Activated CD8-positive, alpha-beta T cell treated with anti-CD3 and anti-CD28 coated beads for 36 hours (primary cell): ENCODE data around the gene BHLHE40. TPM values are rescaled to one million over a fixed set of nuclear protein-coding genes. Genes with fewer than 3 reads are reported as not detected.
A peak's percentile ranks its signal among the peaks of the same experiment; 100 is the strongest.

Experiments used
- ATAC-seq: fragments of 200-7000 bp; cut with Tn5 transposase; one replicate; pipeline ENCODE4 v1.10.0; 2021; ENCODE audit warnings: mild to moderate bottlenecking, moderate library complexity
- CTCF ChIA-PET: fragments of 350-600 bp; sonication (Branson Sonifier 250); formaldehyde crosslinking; loops from one replicate; lab custom pipeline; 2021; ENCODE audit warnings: antibody characterized with exemption; lab: Charles Lee
- POLR2A ChIA-PET: fragments of 350-600 bp; sonication (Branson Sonifier 250); formaldehyde crosslinking; loops from one replicate; lab custom pipeline; 2021; ENCODE audit warnings: antibody characterized with exemption; lab: Charles Lee
- DNase-seq: peaks from one replicate; pipeline ENCODE4 v3.0.0-alpha.2; 2020
- H3K27ac Mint-ChIP-seq: one replicate; pipeline ENCODE4 v1.8.0; 2021; ENCODE audit warnings: mild to moderate bottlenecking, mixed read lengths
- H3K27me3 Mint-ChIP-seq: one replicate; pipeline ENCODE4 v1.8.0; 2021; ENCODE audit warnings: mixed read lengths
- H3K36me3 Mint-ChIP-seq: one replicate; pipeline ENCODE4 v1.8.0; 2021; ENCODE audit warnings: low read depth, mixed read lengths
- H3K4me1 Mint-ChIP-seq: one replicate; pipeline ENCODE4 v1.8.0; 2021; ENCODE audit warnings: low read depth, mixed read lengths
- H3K4me3 Mint-ChIP-seq: one replicate; pipeline ENCODE4 v1.8.0; 2021; ENCODE audit warnings: mild to moderate bottlenecking, moderate library complexity, mixed read lengths
- H3K9me3 Mint-ChIP-seq: one replicate; pipeline ENCODE4 v1.8.0; 2021; ENCODE audit warnings: mixed read lengths
- CTCF ChIP-seq: fragments of 200-600 bp; IDR thresholded peaks from one replicate; pipeline ENCODE4 v1.8.0; 2022; ENCODE audit warnings: antibody characterized with exemption, mild to moderate bottlenecking
- intact Hi-C: fragments of 100-400 bp; cut with micrococcal nuclease; formaldehyde crosslinking; loops from one replicate; pipeline ENCODE4 v1.10.0; 2022
- total RNA-seq, 2 experiments: library from RNA; stranded (reverse); gene quantifications; one replicate each; pipeline ENCODE4 v1.2.3, GENCODE V29; 2021

BHLHE40 gene
- total RNA-seq, 2 experiments from 2014 or later, result 456 to 470 TPM

GRCh38 chr3:4972652-4973643 is 6.3 kb upstream of the BHLHE40 start:
- no peak for TF ChIP-seq CTCF
- H3K4me3 Mint-ChIP-seq, result no peak overlapping the region
- POLR2A ChIA-PET, result interaction anchor here (0.9 to 1.7 kb wide), 3 partner anchors 26 to 138 kb away, joined by 3 to 4 read pairs (median 3); no protein-coding TSS in a partner anchor
- H3K36me3 Mint-ChIP-seq, result peaks cover 6% of the 10 kb centered on the region
- CTCF ChIA-PET, result interaction anchor here (1.0 to 3.0 kb wide), 3 partner anchors 75 to 262 kb away, joined by 3 to 13 read pairs (median 4); no protein-coding TSS in a partner anchor
- H3K4me1 Mint-ChIP-seq, result peaks cover 30% of the 10 kb centered on the region
- DNase-seq, result no peak
- intact Hi-C loops, result no loop called here
- H3K27ac Mint-ChIP-seq, result no peak overlapping the region
- H3K9me3 Mint-ChIP-seq, result peaks cover 18% of the 10 kb centered on the region
- H3K27me3 Mint-ChIP-seq, result no peaks in the 10 kb centered on the region
- ATAC-seq, result no peak

- Mint-ChIP-seq H3K27ac (no peak overlapping the region), H3K36me3 (peaks cover 4% of the 10 kb centered on the region), H3K9me3 (peaks cover 8% of the 10 kb centered on the region), H3K27me3 (no peaks in the 10 kb centered on the region), H3K4me1 (peaks cover 30% of the 10 kb centered on the region), H3K4me3 (no peak overlapping the region)
- ChIA-PET POLR2A (interaction anchor here (0.9 to 1.0 kb wide), 2 partner anchors 25 to 67 kb away, joined by 3 read pairs; no protein-coding TSS in a partner anchor), CTCF (interaction anchor here (1.0 to 3.0 kb wide), 3 partner anchors 76 to 263 kb away, joined by 3 to 13 read pairs (median 4); no protein-coding TSS in a partner anchor)
- no peak for ATAC-seq
- intact Hi-C loops, result no loop called here
- no peak for TF ChIP-seq CTCF
- no peak for DNase-seq
Observed at GRCh38 chr3:4974154-4974553, 5.1 kb upstream of the BHLHE40 start.

GRCh38 chr3:4976109-4976508 is 3.1 kb upstream of the BHLHE40 start:
- CTCF ChIA-PET, result interaction anchor here (0.7 to 12.3 kb wide), 46 partner anchors 10 to 297 kb away, joined by 3 to 148 read pairs (median 6); partner anchors contain the start of gene ARL8B
- intact Hi-C loops, result loop anchor here (2.0 to 5.0 kb wide), 5 partner anchors 49 to 255 kb away; no protein-coding TSS in a partner anchor
- Mint-ChIP-seq H3K27me3 (no peaks in the 10 kb centered on the region), H3K4me1 (peaks cover 30% of the 10 kb centered on the region), H3K4me3 (no peak overlapping the region), H3K9me3 (peaks cover 3% of the 10 kb centered on the region), H3K36me3 (peaks cover 21% of the 10 kb centered on the region), H3K27ac (peak overlapping the region; percentile 96)
- POLR2A ChIA-PET, result interaction anchor here (0.6 to 13.9 kb wide), 11 partner anchors 8 to 264 kb away, joined by 3 to 434 read pairs (median 12); no protein-coding TSS in a partner anchor
- peak; percentile 76 for TF ChIP-seq CTCF
- ATAC-seq, result no peak
- DNase-seq, result peak; percentile 83

- DNase-seq, result peak; percentile 92
- intact Hi-C loops, result loop anchor here (1.0 to 5.0 kb wide), 6 partner anchors 50 to 256 kb away; no protein-coding TSS in a partner anchor
- peak; percentile 24 for ATAC-seq
- H3K27me3 Mint-ChIP-seq, result no peaks in the 10 kb centered on the region
- H3K9me3 Mint-ChIP-seq, result no peaks in the 10 kb centered on the region
- ChIA-PET POLR2A (interaction anchor here (0.6 to 13.9 kb wide), 32 partner anchors 7 to 483 kb away, joined by 3 to 434 read pairs (median 4); partner anchors contain the start of gene ITPR1), CTCF (interaction anchor here (0.6 to 12.3 kb wide), 36 partner anchors 13 to 321 kb away, joined by 3 to 148 read pairs (median 7); partner anchors contain the start of gene ARL8B)
- H3K4me3 Mint-ChIP-seq, result peak overlapping the region; percentile 92
- H3K36me3 Mint-ChIP-seq, result peaks cover 32% of the 10 kb centered on the region
- peaks cover 30% of the 10 kb centered on the region for H3K4me1 Mint-ChIP-seq
- H3K27ac Mint-ChIP-seq, result peak overlapping the region; percentile 96
- TF ChIP-seq CTCF, result no peak
Observed at GRCh38 chr3:4977001-4977852, 2.0 kb upstream of the BHLHE40 start.
